ENCODE measurements around the gene GPR119.

- TF ChIP-seq YY1 (IDR thresholded peaks at IDR 0.05; ENCODE audit: insufficient read depth, insufficient read length) (no peak), SUZ12 (IDR thresholded peaks at IDR 0.05; ENCODE audit: extremely low read depth, insufficient read depth, insufficient read length) (no peak), ZNF274 (IDR thresholded peaks at IDR 0.05; ENCODE audit: low read depth, low read length) (no peak)
These were observed 33.9 kb downstream of the GPR119 start for GRCh38 chrX:130351567-130351966.
